ENCODE data around the gene ACSL4.
A peak's percentile ranks its signal among the peaks of the same experiment; 100 is the strongest.
"Not testable (repeated sequence)": the region's sequence is repeated elsewhere in the genome, so short reads cannot be mapped to it uniquely, and the experiment has no call there.

The ACSL4 gene

GRCh38 chrX:109749207-109749606 is 16.1 kb upstream of the ACSL4 start:
- Histone ChIP-seq H3K36me3 (ENCODE audit: insufficient read depth, low read length) (no peaks in the 10 kb centered on the region), H3K4me3 (ENCODE audit: low read length) (no peak overlapping the region), H3K4me1 (ENCODE audit: insufficient read depth, low read length) (no peaks in the 10 kb centered on the region), H2AFZ (ENCODE audit: low read depth, low read length) (no peak overlapping the region), H3K27me3 (ENCODE audit: insufficient read depth, low read length) (no peaks in the 10 kb centered on the region), H3K9me3 (ENCODE audit: low read length) (no peaks in the 10 kb centered on the region)

DNA sequence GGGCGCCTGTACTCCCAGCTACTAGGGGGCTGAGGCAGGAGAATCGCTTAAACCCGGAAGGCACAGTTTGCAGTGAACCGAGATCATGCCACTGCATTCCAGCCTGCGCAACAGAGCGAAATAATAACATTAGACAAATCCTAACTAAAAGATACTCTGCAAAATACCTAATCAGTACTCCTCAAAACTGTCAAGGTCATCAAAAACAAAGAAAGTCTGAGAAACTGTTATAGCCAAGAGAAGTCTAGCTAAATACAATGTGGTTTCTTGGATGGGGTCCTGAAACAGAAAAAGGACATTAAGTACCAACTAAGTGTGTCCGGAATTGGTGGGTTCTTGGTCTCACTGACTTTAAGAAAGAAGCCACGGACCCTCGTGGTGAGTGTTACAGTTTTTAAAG is 14.6 kb upstream of the ACSL4 start:
- Histone ChIP-seq H3K27me3 (ENCODE audit: insufficient read depth, low read length) (no peaks in the 10 kb centered on the region), H3K4me3 (ENCODE audit: low read length) (no peak overlapping the region), H2AFZ (ENCODE audit: low read depth, low read length) (no peak overlapping the region), H3K4me1 (ENCODE audit: insufficient read depth, low read length) (no peaks in the 10 kb centered on the region), H3K9me3 (ENCODE audit: low read length) (no peaks in the 10 kb centered on the region), H3K36me3 (ENCODE audit: insufficient read depth, low read length) (no peaks in the 10 kb centered on the region)

GRCh38 chrX:109742722-109743121 is 9.7 kb upstream of the ACSL4 start:
- no peaks in the 10 kb centered on the region for H3K4me1 ChIP-seq (ENCODE audit: insufficient read depth, low read length)
- no peak overlapping the region for H3K4me3 ChIP-seq (ENCODE audit: low read length)
- no peaks in the 10 kb centered on the region for H3K9me3 ChIP-seq (ENCODE audit: low read length)
- H3K27me3 ChIP-seq (ENCODE audit: insufficient read depth, low read length) = peaks cover 3% of the 10 kb centered on the region
- no peaks in the 10 kb centered on the region for H3K36me3 ChIP-seq (ENCODE audit: insufficient read depth, low read length)
- H2AFZ ChIP-seq (ENCODE audit: low read depth, low read length) = no peak overlapping the region

- H3K9me3 ChIP-seq (ENCODE audit: low read length); H3K4me1 ChIP-seq (ENCODE audit: insufficient read depth, low read length); H3K36me3 ChIP-seq (ENCODE audit: insufficient read depth, low read length); H2AFZ ChIP-seq (ENCODE audit: low read depth, low read length); H3K27me3 ChIP-seq (ENCODE audit: insufficient read depth, low read length); H3K4me3 ChIP-seq (ENCODE audit: low read length): not testable (repeated sequence)
Observed at GRCh38 chrX:109740896-109741295, 7.8 kb upstream of the ACSL4 start.

DNA sequence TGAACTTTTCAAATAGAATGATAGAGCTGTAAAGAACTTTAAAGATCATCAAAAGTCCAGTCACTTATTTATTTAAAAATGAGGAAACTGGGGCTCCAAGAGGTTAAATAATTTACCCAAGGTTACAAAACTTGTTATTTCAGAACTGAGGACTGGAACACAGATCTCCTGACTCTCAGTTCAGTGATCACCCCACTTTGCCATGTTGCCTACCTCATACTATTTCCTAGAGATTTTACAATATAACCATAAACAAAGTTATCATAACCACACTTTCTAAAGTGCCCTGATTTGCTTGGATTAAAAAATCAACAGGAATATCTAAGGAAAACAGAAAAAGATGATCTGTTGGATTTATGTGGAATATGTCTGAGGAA is 7.4 kb upstream of the ACSL4 start:
- Histone ChIP-seq H3K36me3 (ENCODE audit: insufficient read depth, low read length) (no peaks in the 10 kb centered on the region), H3K27me3 (ENCODE audit: insufficient read depth, low read length) (peaks cover 3% of the 10 kb centered on the region), H3K4me1 (ENCODE audit: insufficient read depth, low read length) (no peaks in the 10 kb centered on the region), H2AFZ (ENCODE audit: low read depth, low read length) (no peak overlapping the region), H3K9me3 (ENCODE audit: low read length) (no peaks in the 10 kb centered on the region), H3K4me3 (ENCODE audit: low read length) (no peak overlapping the region)

GRCh38 chrX:109739625-109740432 is 6.8 kb upstream of the ACSL4 start:
- Histone ChIP-seq H3K4me1 (ENCODE audit: insufficient read depth, low read length) (no peaks in the 10 kb centered on the region), H3K4me3 (ENCODE audit: low read length) (no peak overlapping the region), H3K9me3 (ENCODE audit: low read length) (no peaks in the 10 kb centered on the region), H2AFZ (ENCODE audit: low read depth, low read length) (no peak overlapping the region), H3K36me3 (ENCODE audit: insufficient read depth, low read length) (no peaks in the 10 kb centered on the region), H3K27me3 (ENCODE audit: insufficient read depth, low read length) (peaks cover 3% of the 10 kb centered on the region)

DNA sequence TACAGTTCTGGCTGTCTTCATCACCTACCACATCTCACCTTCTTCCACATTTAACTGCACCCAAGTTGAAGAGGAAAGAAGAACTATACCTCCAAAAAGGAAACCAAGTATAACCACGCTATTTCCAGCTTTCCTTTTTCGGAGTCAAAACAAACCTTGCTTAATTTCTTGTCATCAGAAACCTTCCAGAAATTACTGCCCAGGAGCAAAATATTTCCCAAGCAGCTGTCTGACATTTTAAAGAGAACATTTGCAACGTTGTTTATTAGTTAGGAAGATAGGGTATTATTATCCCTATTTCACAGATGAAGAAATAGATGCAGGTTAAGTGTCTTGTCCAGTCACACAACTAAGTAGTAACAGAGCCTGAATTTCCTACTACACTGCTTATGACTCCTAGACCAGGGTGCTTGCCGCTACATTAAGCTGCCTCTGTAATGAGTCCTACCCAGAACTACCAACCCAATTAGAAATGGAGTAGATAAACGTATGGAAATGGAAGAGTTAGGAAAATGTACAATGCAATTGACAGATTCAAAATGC is 2.2 kb upstream of the ACSL4 start:
- Histone ChIP-seq H3K4me1 (ENCODE audit: insufficient read depth, low read length) (peaks cover 6% of the 10 kb centered on the region), H3K9me3 (ENCODE audit: low read length) (no peaks in the 10 kb centered on the region), H3K4me3 (ENCODE audit: low read length) (no peak overlapping the region), H2AFZ (ENCODE audit: low read depth, low read length) (no peak overlapping the region), H3K36me3 (ENCODE audit: insufficient read depth, low read length) (no peaks in the 10 kb centered on the region), H3K27me3 (ENCODE audit: insufficient read depth, low read length) (peaks cover 3% of the 10 kb centered on the region)

DNA sequence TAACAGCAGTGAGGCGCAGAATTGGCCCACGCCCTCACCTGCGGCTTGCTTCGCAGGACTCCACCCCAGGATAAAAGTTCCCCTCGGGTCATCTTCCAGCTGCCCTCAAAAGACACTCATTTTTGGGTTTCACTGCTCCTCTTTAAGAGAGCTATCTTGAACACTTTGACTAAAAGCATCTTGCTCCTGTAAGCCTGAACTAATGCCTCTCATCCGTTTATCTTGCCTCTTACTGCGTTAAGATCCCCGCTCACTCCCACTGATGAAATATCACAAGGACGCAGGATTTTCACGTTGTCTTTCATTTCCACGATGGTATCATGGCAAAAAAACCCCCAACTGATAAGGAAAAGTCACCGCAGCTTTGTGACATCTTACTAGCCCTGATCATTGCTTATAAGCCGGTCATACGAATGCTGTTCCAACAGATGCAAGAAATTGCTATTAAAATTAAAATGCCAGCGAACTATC is 591 bp upstream of the ACSL4 start:
- Histone ChIP-seq H2AFZ (ENCODE audit: low read depth, low read length) (no peak overlapping the region), H3K4me3 (ENCODE audit: low read length) (peak overlapping the region; percentile 65), H3K4me1 (ENCODE audit: insufficient read depth, low read length) (peaks cover 6% of the 10 kb centered on the region), H3K9me3 (ENCODE audit: low read length) (no peaks in the 10 kb centered on the region), H3K27me3 (ENCODE audit: insufficient read depth, low read length) (no peaks in the 10 kb centered on the region), H3K36me3 (ENCODE audit: insufficient read depth, low read length) (no peaks in the 10 kb centered on the region)

GRCh38 chrX:109732017-109732801 is 848 bp downstream of the ACSL4 start:
- peak overlapping the region; percentile 50 for H2AFZ ChIP-seq (ENCODE audit: low read depth, low read length)

DNA sequence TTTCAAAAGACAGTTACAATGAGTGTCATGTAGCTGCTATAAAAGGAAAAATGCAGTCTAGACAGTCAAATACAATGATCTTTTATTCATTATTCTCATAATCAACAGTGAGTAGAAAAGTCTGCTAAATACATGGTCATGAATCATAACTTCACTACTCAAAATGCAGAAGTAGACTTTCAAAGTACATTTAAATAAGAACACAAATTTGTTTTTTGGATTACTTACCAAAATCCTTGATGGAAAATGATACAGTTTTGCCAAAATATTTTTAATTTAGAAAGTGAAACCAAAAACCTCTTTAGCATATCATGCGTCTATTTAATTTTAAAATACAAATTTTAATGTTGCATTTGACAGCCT is 4.9 kb downstream of the ACSL4 start:
- Histone ChIP-seq H3K27me3 (ENCODE audit: insufficient read depth, low read length) (no peaks in the 10 kb centered on the region), H3K36me3 (ENCODE audit: insufficient read depth, low read length) (no peaks in the 10 kb centered on the region), H3K4me3 (ENCODE audit: low read length) (no peak overlapping the region), H2AFZ (ENCODE audit: low read depth, low read length) (no peak overlapping the region), H3K9me3 (ENCODE audit: low read length) (no peaks in the 10 kb centered on the region), H3K4me1 (ENCODE audit: insufficient read depth, low read length) (no peaks in the 10 kb centered on the region)

More at GRCh38 chrX:109732017-109732801, 848 bp downstream of the ACSL4 start:
- H3K9me3 ChIP-seq (ENCODE audit: low read length) = no peaks in the 10 kb centered on the region
- H3K4me1 ChIP-seq (ENCODE audit: insufficient read depth, low read length) = peaks cover 6% of the 10 kb centered on the region
- H3K27me3 ChIP-seq (ENCODE audit: insufficient read depth, low read length) = no peaks in the 10 kb centered on the region
- no peaks in the 10 kb centered on the region for H3K36me3 ChIP-seq (ENCODE audit: insufficient read depth, low read length)
- H3K4me3 ChIP-seq (ENCODE audit: low read length) = peak overlapping the region; percentile 96

DNA sequence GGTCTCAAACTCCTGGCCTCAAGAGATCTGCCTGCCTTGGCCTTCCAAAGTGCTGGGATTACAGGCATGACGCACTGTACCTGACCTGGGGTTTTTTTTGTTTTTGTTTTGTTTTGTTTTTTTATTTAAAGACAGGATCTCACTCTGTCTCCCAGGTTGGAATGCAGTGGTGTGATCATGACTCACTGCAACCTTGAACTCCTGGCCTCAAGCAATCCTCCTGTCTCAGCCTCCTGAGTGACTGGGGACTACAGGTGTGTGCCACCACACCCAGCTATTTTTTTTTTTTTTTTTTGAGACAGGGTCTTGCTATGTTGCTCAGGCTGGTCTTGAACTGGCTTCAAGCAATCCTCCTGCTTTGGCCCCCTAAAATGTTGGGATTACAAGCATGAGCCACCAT is 8.1 kb downstream of the ACSL4 start:
- not testable (repeated sequence) for H3K27me3 ChIP-seq (ENCODE audit: insufficient read depth, low read length); H3K4me3 ChIP-seq (ENCODE audit: low read length); H3K4me1 ChIP-seq (ENCODE audit: insufficient read depth, low read length); H3K9me3 ChIP-seq (ENCODE audit: low read length); H2AFZ ChIP-seq (ENCODE audit: low read depth, low read length); H3K36me3 ChIP-seq (ENCODE audit: insufficient read depth, low read length)

DNA sequence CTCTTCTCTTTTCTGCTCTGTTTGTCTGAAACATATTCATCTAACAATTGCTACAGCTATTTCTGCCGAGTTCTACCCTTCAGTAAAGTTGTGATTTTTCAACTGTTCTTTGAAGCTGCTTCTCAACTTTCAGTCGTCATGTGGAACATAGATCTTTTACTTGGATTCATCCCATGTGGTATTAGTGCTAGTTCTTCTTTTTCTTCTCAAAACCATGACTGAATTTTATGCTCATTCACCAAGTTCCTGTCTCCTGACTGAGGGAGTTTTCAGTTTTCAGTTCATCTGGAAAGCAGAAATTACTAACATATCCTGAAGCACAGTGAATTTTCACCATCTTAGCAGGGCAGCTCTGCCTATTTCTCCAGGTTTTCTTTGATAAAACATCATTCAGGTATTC is 12.1 kb downstream of the ACSL4 start:
- no peaks in the 10 kb centered on the region for H3K36me3 ChIP-seq (ENCODE audit: insufficient read depth, low read length)
- H2AFZ ChIP-seq (ENCODE audit: low read depth, low read length) = no peak overlapping the region
- H3K4me1 ChIP-seq (ENCODE audit: insufficient read depth, low read length) = no peaks in the 10 kb centered on the region
- no peak overlapping the region for H3K4me3 ChIP-seq (ENCODE audit: low read length)
- no peaks in the 10 kb centered on the region for H3K27me3 ChIP-seq (ENCODE audit: insufficient read depth, low read length)
- H3K9me3 ChIP-seq (ENCODE audit: low read length) = no peaks in the 10 kb centered on the region

DNA sequence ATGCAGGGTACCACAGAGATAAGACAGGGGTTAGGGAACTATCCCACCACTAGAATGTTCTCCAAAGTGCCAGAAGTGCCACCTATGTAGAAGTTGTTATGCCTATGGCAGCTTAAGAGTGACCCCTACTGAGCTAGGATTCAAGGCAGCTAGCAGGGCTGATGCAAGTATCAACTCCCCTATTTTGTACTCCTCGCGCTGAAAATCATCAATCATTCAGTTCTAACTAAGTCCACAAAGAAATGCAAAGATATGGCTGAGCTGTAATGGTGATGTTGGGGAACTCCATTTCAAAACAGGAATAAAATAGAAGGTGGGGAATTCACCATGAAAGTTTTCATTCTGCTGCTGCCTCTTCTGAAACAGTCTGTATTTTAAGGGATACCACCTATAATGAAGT is 13.8 kb downstream of the ACSL4 start:
- no peaks in the 10 kb centered on the region for H3K27me3 ChIP-seq (ENCODE audit: insufficient read depth, low read length)
- H3K4me3 ChIP-seq (ENCODE audit: low read length) = no peak overlapping the region
- no peaks in the 10 kb centered on the region for H3K4me1 ChIP-seq (ENCODE audit: insufficient read depth, low read length)
- H3K9me3 ChIP-seq (ENCODE audit: low read length) = no peaks in the 10 kb centered on the region
- H3K36me3 ChIP-seq (ENCODE audit: insufficient read depth, low read length) = no peaks in the 10 kb centered on the region
- no peak overlapping the region for H2AFZ ChIP-seq (ENCODE audit: low read depth, low read length)
